GM12878 (cell line): ENCODE data around the gene LMAN1L. TPM values are rescaled to one million over a fixed set of nuclear protein-coding genes. Genes with fewer than 3 reads are reported as not detected.

Source experiments
- ATAC-seq: fragments of 200-7000 bp; cut with Tn5 transposase; 3 replicates; pipeline ENCODE4 v1.9.1; 2020; ENCODE audit warnings: mild to moderate bottlenecking, moderate library complexity
- BruUV-seq: library from RNA; stranded (reverse); fragments of 400-500 nt; replicated peaks from 2 replicates; lab custom pipeline; 2021; lab: Mats Ljungman, UMichigan
- CTCF ChIA-PET: fragments of 300-600 bp; sonication (Branson Sonifier 250); formaldehyde crosslinking; extraction: SDS; loops from one replicate; lab custom pipeline; 2021; ENCODE audit warnings: inconsistent platforms; lab: Yijun Ruan, JAX
- POLR2A ChIA-PET: fragments of 350-600 bp; formaldehyde crosslinking; extraction: SDS; loops from one replicate; lab custom pipeline; 2021; ENCODE audit warnings: inconsistent platforms; lab: Charles Lee
- RAD21 ChIA-PET: fragments of 300-600 bp; sonication (Branson Sonifier 250); formaldehyde crosslinking; loops from one replicate; lab custom pipeline; 2023; ENCODE audit warnings: antibody characterized with exemption; ENCODE audit not compliant: unreplicated experiment; lab: Charles Lee
- SMC1A ChIA-PET: fragments of 300-600 bp; sonication (Branson Sonifier 250); formaldehyde crosslinking; loops from one replicate; lab custom pipeline; 2023; ENCODE audit not compliant: unreplicated experiment, uncharacterized antibody; lab: Charles Lee
- DNase-seq: peaks from one replicate; pipeline ENCODE4 v3.0.0-alpha.2; 2011; ENCODE audit warnings: low read depth, low spot score
- FAIRE-seq: peaks from 3 replicates; lab custom pipeline; 2011; peaks lifted over from hg19 to GRCh38; lab: Jason Lieb, UNC
- H2AFZ ChIP-seq: 2 replicates; pipeline ENCODE4 v1.6.0; 2011; ENCODE audit warnings: low read depth, low read length, control low read depth; ENCODE audit not compliant: control insufficient read depth
- H3K27ac ChIP-seq: 2 replicates; pipeline ENCODE4 v1.5.1; 2011; ENCODE audit warnings: control low read depth; ENCODE audit not compliant: control insufficient read depth, insufficient read depth
- H3K27me3 ChIP-seq, 2 experiments: replicated peaks in 1 of 2; 2 replicates each; pipeline versions ENCODE4 v1.6.0 to v1.6.1; 2011; ENCODE audit warnings: low read length in 1 of 2; ENCODE audit not compliant: control insufficient read depth in 2 of 2, insufficient read depth in 2 of 2
- H3K36me3 ChIP-seq, 2 experiments: 2 replicates each; pipeline ENCODE4 v1.5.1; 2011; ENCODE audit warnings: low read length in 1 of 2; ENCODE audit not compliant: control insufficient read depth in 2 of 2, insufficient read depth in 2 of 2
- H3K4me1 ChIP-seq: 2 replicates; pipeline ENCODE4 v1.6.1; 2011; ENCODE audit warnings: mild to moderate bottlenecking, low read length, moderate library complexity, mixed read lengths; ENCODE audit not compliant: control insufficient read depth, insufficient read depth
- H3K4me2 ChIP-seq: 2 replicates; pipeline ENCODE4 v1.6.0; 2011; ENCODE audit warnings: control low read depth; ENCODE audit not compliant: control insufficient read depth, insufficient read depth
- H3K4me3 ChIP-seq: fragments of 200-600 bp; sonication (generic); 2 replicates; pipeline ENCODE4 v1.5.1; 2016
- H3K79me2 ChIP-seq: 2 replicates; pipeline ENCODE4 v1.6.0; 2011; ENCODE audit warnings: low read length; ENCODE audit not compliant: control insufficient read depth, insufficient read depth
- H3K9ac ChIP-seq: 2 replicates; pipeline ENCODE4 v1.8.0; 2011; ENCODE audit warnings: low read length, control low read depth, mixed read lengths; ENCODE audit not compliant: control insufficient read depth, insufficient read depth
- H3K9me3 ChIP-seq: replicated peaks from 3 replicates; pipeline ENCODE4 v1.5.1; 2011; ENCODE audit warnings: mild to moderate bottlenecking, low read length; ENCODE audit not compliant: control insufficient read depth, insufficient read depth
- H4K20me1 ChIP-seq: 2 replicates; pipeline ENCODE4 v1.6.0; 2011; ENCODE audit not compliant: control insufficient read depth, insufficient read depth
- BRCA1 ChIP-seq: IDR thresholded peaks from 2 replicates; pipeline ENCODE4 v1.6.1; 2011; ENCODE audit warnings: low read depth, low read length, improper control_type of control experiment
- DPF2 ChIP-seq: fragments of 450-650 bp; IDR thresholded peaks from 2 replicates; pipeline ENCODE4 v1.6.1; 2017; ENCODE audit warnings: mild to moderate bottlenecking
- MEF2B ChIP-seq: fragments of 450-650 bp; IDR thresholded peaks from 2 replicates; pipeline ENCODE4 v1.6.1; 2018; ENCODE audit warnings: mild to moderate bottlenecking, moderate library complexity; ENCODE audit not compliant: partially characterized antibody, poor library complexity, severe bottlenecking
- MYC ChIP-seq: IDR thresholded peaks from 2 replicates; pipeline ENCODE4 v1.6.1; 2011; ENCODE audit warnings: mild to moderate bottlenecking, low read length, moderate library complexity, inconsistent platforms; ENCODE audit not compliant: insufficient read depth, insufficient replicate concordance, insufficient read length, severe bottlenecking
- PAX8 ChIP-seq: fragments of 450-650 bp; IDR thresholded peaks from 2 replicates; pipeline ENCODE4 v1.6.1; 2017; ENCODE audit warnings: mild to moderate bottlenecking, moderate library complexity
- POLR2AphosphoS2 ChIP-seq: IDR thresholded peaks from 2 replicates; pipeline ENCODE4 v1.6.1; 2011; ENCODE audit warnings: low read depth, mild to moderate bottlenecking, low read length, improper control_type of control experiment, moderate library complexity
- RAD21 ChIP-seq: IDR thresholded peaks from 2 replicates; pipeline ENCODE4 v1.6.1; 2011; ENCODE audit warnings: mild to moderate bottlenecking, low read depth, low read length, moderate library complexity; ENCODE audit not compliant: insufficient read depth
- RFX5 ChIP-seq: IDR thresholded peaks from 2 replicates; pipeline ENCODE4 v1.6.1; 2011; ENCODE audit warnings: low read depth, low read length, improper control_type of control experiment
- RUNX3 ChIP-seq: IDR thresholded peaks from 2 replicates; pipeline ENCODE4 v1.6.1; 2012; ENCODE audit warnings: low read length, inconsistent platforms
- SMARCA5 ChIP-seq: fragments of 450-650 bp; IDR thresholded peaks from 2 replicates; pipeline ENCODE4 v1.6.1; 2017; ENCODE audit warnings: mild to moderate bottlenecking
- TCF12 ChIP-seq: IDR thresholded peaks from 2 replicates; pipeline ENCODE4 v1.6.1; 2011; ENCODE audit warnings: low read depth, mild to moderate bottlenecking, low read length
- ZNF24 ChIP-seq: fragments of 450-650 bp; IDR thresholded peaks from 2 replicates; pipeline ENCODE4 v1.6.1; 2017; ENCODE audit warnings: antibody characterized with exemption, mild to moderate bottlenecking
- WGBS: methylation state at CpG from one replicate; pipeline ENCODE4 v1.1.6; 2016; ENCODE audit warnings: low lambda C conversion rate; ENCODE audit not compliant: insufficient replicate concordance, insufficient coverage; ENCODE audit errors: missing lambda C conversion rate; 5-methylcytosine and 5-hydroxymethylcytosine counted together
- in situ Hi-C: fragments of 300-500 bp; cut with MboI; formaldehyde crosslinking; loops from 9 replicates; pipeline ENCODE4 v1.14.3; 2018; ENCODE audit warnings: mixed read lengths
- intact Hi-C: fragments of 100-400 bp; cut with micrococcal nuclease; formaldehyde crosslinking; loops from one replicate; pipeline ENCODE4 v1.14.2; 2022; ENCODE audit not compliant: unreplicated experiment
- polyA plus RNA-seq, 11 experiments: library from polyadenylated mRNA; depleted of rRNA in 4 of 11; unstranded in 6 of 11; stranded (reverse) in 5 of 11; fragments of >200 nt; fragmentation: Nextera tagmentation in 4 of 11; fragmentation: Illumina TruSeq in 1 of 11; extraction: Ambion mirVana in 4 of 11; extraction: Trizol in 1 of 11; gene quantifications; 1 replicate in 1 of 11; 2 replicates in 10 of 11; pipeline versions ENCODE4 v1.2.1 to v1.2.3, GENCODE V29; 2011 to 2016; ENCODE audit warnings: inconsistent platforms in 2 of 11, missing spikeins in 2 of 11, low read depth in 1 of 11
- total RNA-seq, 4 experiments: library from RNA; depleted of rRNA in 3 of 4; stranded (reverse); fragments of >200 nt in 3 of 4; fragmentation: Illumina TruSeq in 1 of 4; extraction: Trizol in 1 of 4; gene quantifications; 2 replicates each; pipeline versions ENCODE4 v1.2.1 to v1.2.3, GENCODE V29; 2013 to 2021
- TF ChIP-seq, protein P1 (sequence below): fragments of 450-650 bp; IDR thresholded peaks from 2 replicates; pipeline ENCODE4 v1.6.1; 2017; ENCODE audit warnings: low read depth, mild to moderate bottlenecking, moderate library complexity
- TF ChIP-seq, protein P2 (sequence below): fragments of 450-650 bp; formaldehyde crosslinking; IDR thresholded peaks from 2 replicates; pipeline ENCODE4 v1.5.0; 2022; ENCODE audit warnings: mild to moderate bottlenecking, missing genetic modification characterization

LMAN1L gene
- total and polyA plus RNA-seq, 10 of the 15 experiments (the other 5 are each of a cell fraction or from before 2014, with no cell fraction given), result not detected

DNA sequence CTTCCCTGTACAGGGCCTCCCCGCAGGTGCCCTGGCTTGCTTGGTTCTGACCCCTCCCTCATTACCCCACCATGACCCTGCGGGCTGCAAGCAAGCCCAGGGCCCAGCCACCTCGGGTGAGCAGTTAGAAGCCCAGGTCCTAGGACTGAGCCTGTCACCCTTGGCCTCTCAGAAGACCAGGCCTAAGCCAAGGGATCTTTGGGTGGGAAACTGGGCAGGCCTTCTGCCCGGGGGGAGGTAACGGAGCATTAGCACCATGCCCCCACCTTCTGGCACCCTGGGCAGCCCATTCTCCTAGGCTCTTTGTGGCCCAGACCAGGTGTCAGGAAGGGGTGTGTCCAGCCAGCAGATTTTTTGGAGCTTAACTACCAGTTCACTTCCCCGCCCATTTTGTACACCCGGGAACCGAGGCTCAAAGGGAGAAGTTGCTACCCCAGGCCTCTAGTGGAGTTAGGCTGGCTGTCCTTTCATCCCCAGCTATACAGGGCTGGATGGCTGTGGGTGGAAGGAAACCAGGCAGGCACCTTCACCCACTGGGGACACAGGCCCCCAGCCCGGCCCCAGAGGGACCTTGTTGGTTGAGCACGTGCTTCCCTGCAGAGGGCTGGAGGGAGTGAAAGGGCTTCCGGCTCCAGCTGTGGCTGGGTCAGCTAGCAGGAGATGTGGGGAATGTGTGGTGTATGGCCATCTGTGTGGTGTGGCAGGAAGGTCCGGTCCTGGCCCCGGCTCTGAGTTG, 29.4 kb upstream of the LMAN1L start:
- ChIA-PET SMC1A (interaction anchor here (0.9 to 17.6 kb wide), 6 partner anchors 10 to 167 kb away, joined by 3 to 811 read pairs (median 8); no protein-coding TSS in a partner anchor), RAD21 (interaction anchor here (0.8 to 25.2 kb wide), 6 partner anchors 4 to 151 kb away, joined by 3 to 1186 read pairs (median 7); partner anchors contain the start of gene CSK), CTCF (interaction anchor here (0.6 to 25.9 kb wide), 8 partner anchors 7 to 381 kb away, joined by 3 to 1288 read pairs (median 8); partner anchors contain the start of gene CSK), POLR2A (interaction anchor here (1.8 to 17.5 kb wide), 5 partner anchors 6 to 668 kb away, joined by 3 to 602 read pairs (median 59); partner anchors contain the start of genes CSK, FAM219B and SIN3A)
- no peaks in the 10 kb centered on the region for H3K27me3 ChIP-seq
- H3K4me1 ChIP-seq, result peaks cover 53% of the 10 kb centered on the region
- no peak for FAIRE-seq
- in situ Hi-C loops, result loop anchor here (5.0 kb wide), 1 partner anchor 386 kb away; no protein-coding TSS in a partner anchor
- 2% methylated on average over 13 of the region's 13 CpGs for WGBS
- peaks cover 74% of the 10 kb centered on the region for H3K79me2 ChIP-seq
- no peak for DNase-seq
- ATAC-seq, result peak; percentile 1
- peak overlapping the region; percentile 94 for H3K4me3 ChIP-seq
- H2AFZ ChIP-seq, result no peak overlapping the region
- no peaks in the 10 kb centered on the region for H4K20me1 ChIP-seq
- no peaks in the 10 kb centered on the region for H3K9me3 ChIP-seq
- no peaks in the 10 kb centered on the region; a peak in 2 of 4 replicates for H3K36me3 ChIP-seq
- peak overlapping the region; percentile 73 for H3K4me2 ChIP-seq
- intact Hi-C loops, result no loop called here
- peak overlapping the region; percentile 96 for H3K27ac ChIP-seq
- no TSS peak for BruUV-seq
- H3K9ac ChIP-seq, result peak overlapping the region; percentile 82
- TF ChIP-seq RFX5 (no peak), RUNX3 (no peak), TCF12 (peak; percentile 26; the same call in 1 of the 2 replicates), BRCA1 (no peak), PAX8 (no peak), MEF2B (peak; percentile 73), POLR2AphosphoS2 (0 out of 2 replicates have a peak, but pooled peaks have one; percentile 33), ZNF24 (no peak), RAD21 (no peak), DPF2 (0 out of 2 replicates have a peak, but pooled peaks have one; percentile 29), SMARCA5 (0 out of 2 replicates have a peak, but pooled peaks have one; percentile 12), MYC (peak; percentile 88)
- TF ChIP-seq, protein P1, sequence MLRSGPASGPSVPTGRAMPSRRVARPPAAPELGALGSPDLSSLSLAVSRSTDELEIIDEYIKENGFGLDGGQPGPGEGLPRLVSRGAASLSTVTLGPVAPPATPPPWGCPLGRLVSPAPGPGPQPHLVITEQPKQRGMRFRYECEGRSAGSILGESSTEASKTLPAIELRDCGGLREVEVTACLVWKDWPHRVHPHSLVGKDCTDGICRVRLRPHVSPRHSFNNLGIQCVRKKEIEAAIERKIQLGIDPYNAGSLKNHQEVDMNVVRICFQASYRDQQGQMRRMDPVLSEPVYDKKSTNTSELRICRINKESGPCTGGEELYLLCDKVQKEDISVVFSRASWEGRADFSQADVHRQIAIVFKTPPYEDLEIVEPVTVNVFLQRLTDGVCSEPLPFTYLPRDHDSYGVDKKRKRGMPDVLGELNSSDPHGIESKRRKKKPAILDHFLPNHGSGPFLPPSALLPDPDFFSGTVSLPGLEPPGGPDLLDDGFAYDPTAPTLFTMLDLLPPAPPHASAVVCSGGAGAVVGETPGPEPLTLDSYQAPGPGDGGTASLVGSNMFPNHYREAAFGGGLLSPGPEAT, result peak; percentile 38; the same call in 1 of the 2 replicates
- TF ChIP-seq, protein P2, sequence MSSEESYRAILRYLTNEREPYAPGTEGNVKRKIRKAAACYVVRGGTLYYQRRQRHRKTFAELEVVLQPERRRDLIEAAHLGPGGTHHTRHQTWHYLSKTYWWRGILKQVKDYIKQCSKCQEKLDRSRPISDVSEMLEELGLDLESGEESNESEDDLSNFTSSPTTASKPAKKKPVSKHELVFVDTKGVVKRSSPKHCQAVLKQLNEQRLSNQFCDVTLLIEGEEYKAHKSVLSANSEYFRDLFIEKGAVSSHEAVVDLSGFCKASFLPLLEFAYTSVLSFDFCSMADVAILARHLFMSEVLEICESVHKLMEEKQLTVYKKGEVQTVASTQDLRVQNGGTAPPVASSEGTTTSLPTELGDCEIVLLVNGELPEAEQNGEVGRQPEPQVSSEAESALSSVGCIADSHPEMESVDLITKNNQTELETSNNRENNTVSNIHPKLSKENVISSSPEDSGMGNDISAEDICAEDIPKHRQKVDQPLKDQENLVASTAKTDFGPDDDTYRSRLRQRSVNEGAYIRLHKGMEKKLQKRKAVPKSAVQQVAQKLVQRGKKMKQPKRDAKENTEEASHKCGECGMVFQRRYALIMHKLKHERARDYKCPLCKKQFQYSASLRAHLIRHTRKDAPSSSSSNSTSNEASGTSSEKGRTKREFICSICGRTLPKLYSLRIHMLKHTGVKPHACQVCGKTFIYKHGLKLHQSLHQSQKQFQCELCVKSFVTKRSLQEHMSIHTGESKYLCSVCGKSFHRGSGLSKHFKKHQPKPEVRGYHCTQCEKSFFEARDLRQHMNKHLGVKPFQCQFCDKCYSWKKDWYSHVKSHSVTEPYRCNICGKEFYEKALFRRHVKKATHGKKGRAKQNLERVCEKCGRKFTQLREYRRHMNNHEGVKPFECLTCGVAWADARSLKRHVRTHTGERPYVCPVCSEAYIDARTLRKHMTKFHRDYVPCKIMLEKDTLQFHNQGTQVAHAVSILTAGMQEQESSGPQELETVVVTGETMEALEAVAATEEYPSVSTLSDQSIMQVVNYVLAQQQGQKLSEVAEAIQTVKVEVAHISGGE, result no peak
